Measurements from ENCODE around the gene FAM78B. TPM values are rescaled to one million over a fixed set of nuclear protein-coding genes. Genes with fewer than 3 reads are reported as not detected.

The FAM78B gene
- total and polyA plus RNA-seq, 2 of the 8 experiments (the other 6 are each of a cell fraction or from before 2014, with no cell fraction given): 2.3 to 3.6 TPM

DNA sequence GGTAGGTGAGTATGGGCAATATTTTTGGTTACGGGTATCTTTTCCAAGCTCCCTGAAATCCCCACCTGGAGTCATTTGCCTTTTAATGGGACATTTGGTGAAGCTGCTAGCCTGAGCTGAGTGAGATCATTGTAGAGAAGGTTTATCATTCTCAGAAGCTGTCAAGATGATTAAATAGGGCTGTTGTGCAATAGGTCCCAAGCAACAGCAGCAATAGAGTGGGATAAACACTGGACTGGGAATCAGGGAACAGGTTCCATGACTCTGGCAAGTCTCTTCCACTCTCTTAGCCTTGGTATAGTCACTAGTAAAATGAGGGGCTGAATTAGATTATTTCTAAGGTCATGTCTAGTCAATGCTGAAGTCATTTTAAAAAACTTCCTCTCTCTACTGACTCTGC is 30.3 kb upstream of the FAM78B start:
- no peak overlapping the region for H4K8ac ChIP-seq (ENCODE audit: extremely low read depth, insufficient read depth, low read length)
- H3K27ac ChIP-seq (ENCODE audit: low read depth, low read length): no peak overlapping the region
- no peaks in the 10 kb centered on the region for H3K4me1 ChIP-seq (replicated peaks in 1 of 4; ENCODE audit: control insufficient read depth in 3 of 4, insufficient read depth in 4 of 4, low read length in 3 of 4)
- no peaks in the 10 kb centered on the region for H3K9me3 ChIP-seq (ENCODE audit: insufficient read depth in 2 of 2, low read depth in 1 of 2, low read length in 1 of 2)
- H3K79me2 ChIP-seq (ENCODE audit: control insufficient read depth in 1 of 2, insufficient read depth in 2 of 2, low read length in 2 of 2): no peaks in the 10 kb centered on the region
- no peak overlapping the region for H2BK15ac ChIP-seq (ENCODE audit: low read length)
- H2BK5ac ChIP-seq (ENCODE audit: low read depth, low read length): no peak overlapping the region
- H3K56ac ChIP-seq (replicated peaks; ENCODE audit: insufficient read length, low read depth, low read length): no peak overlapping the region
- no peak overlapping the region for H2BK120ac ChIP-seq (replicated peaks; ENCODE audit: low read depth, low read length)
- H2BK12ac ChIP-seq (ENCODE audit: low read depth, low read length): no peak overlapping the region
- no peaks in the 10 kb centered on the region for H3K23me2 ChIP-seq (ENCODE audit: low read depth, low read length)
- no peak overlapping the region for H3K4me3 ChIP-seq (ENCODE audit: extremely low read depth in 1 of 4, insufficient read depth in 2 of 4, low read depth in 3 of 4, low read length in 4 of 4)
- FAIRE-seq: no peak
- H3K36me3 ChIP-seq (ENCODE audit: control insufficient read depth in 2 of 4, insufficient read depth in 4 of 4, low read length in 3 of 4): no peaks in the 10 kb centered on the region
- H3K9ac ChIP-seq (replicated peaks in 1 of 4; ENCODE audit: extremely low read depth in 1 of 4, low read depth in 3 of 4, low read length in 3 of 4): no peak overlapping the region
- H3K4ac ChIP-seq (replicated peaks; ENCODE audit: insufficient read length, low read depth, low read length): no peak overlapping the region
- no peak overlapping the region for H3K14ac ChIP-seq (ENCODE audit: insufficient read length)
- no peak overlapping the region for H4K5ac ChIP-seq (ENCODE audit: insufficient read length, low read depth, low read length)
- no peak overlapping the region for H2BK20ac ChIP-seq (ENCODE audit: low read length)
- no peaks in the 10 kb centered on the region for H4K20me1 ChIP-seq (replicated peaks in 1 of 2; ENCODE audit: control insufficient read depth in 1 of 2, insufficient read depth in 2 of 2, low read length in 2 of 2)
- no peak overlapping the region for H3K18ac ChIP-seq (ENCODE audit: extremely low read depth, low read length)
- H3K23ac ChIP-seq (ENCODE audit: insufficient read length): no peak overlapping the region
- no peak overlapping the region for H3K4me2 ChIP-seq (ENCODE audit: insufficient read depth in 1 of 2, low read depth in 2 of 2, low read length in 2 of 2)
- H2AK5ac ChIP-seq (ENCODE audit: low read depth, low read length): no peak overlapping the region
- 100% methylated on average over 1 of the region's 1 CpG; no CpG with 5 or more reads in 1 of the 2 experiments for WGBS, 2 experiments (ENCODE audit: extremely low coverage in 1 of 2, insufficient coverage in 1 of 2, insufficient read length in 1 of 2, insufficient replicate concordance in 2 of 2, low coverage in 1 of 2, low lambda C conversion rate in 2 of 2, missing lambda C conversion rate in 1 of 2)
- H3K27me3 ChIP-seq (replicated peaks in 1 of 4; ENCODE audit: control insufficient read depth in 3 of 4, extremely low read depth in 1 of 4, insufficient read depth in 3 of 4, low read length in 3 of 4): no peaks in the 10 kb centered on the region
- no peaks in the 10 kb centered on the region for H3K79me1 ChIP-seq (ENCODE audit: low read depth, low read length)
- POLR2A ChIA-PET (ENCODE audit: partially characterized antibody): no interaction called here
- DNase-seq (ENCODE audit: low read depth in 1 of 2, low spot score in 2 of 2): no peak
- TF ChIP-seq TBP (IDR thresholded peaks at IDR 0.05; ENCODE audit: low read depth, low read length) (no peak), JUN (IDR thresholded peaks at IDR 0.05; ENCODE audit: low read depth, low read length) (no peak), SIN3A (conservative IDR thresholded peaks at IDR 0.05 in 1 of 2, IDR thresholded peaks at IDR 0.05 in 1 of 2; ENCODE audit: low read depth in 1 of 2, low read length in 2 of 2) (no peak), EGR1 (IDR thresholded peaks at IDR 0.05; ENCODE audit: borderline replicate concordance, low read depth, low read length) (no peak)
- CTCF ChIA-PET (ENCODE audit: partially characterized antibody): no interaction called here
- no peak overlapping the region for H2AFZ ChIP-seq (ENCODE audit: low read length)
- H4K91ac ChIP-seq (replicated peaks; ENCODE audit: insufficient read length, low read length): no peak overlapping the region
